GM18499 (cell line): ENCODE measurements around the gene HEXB.
"Not testable (repeated sequence)": the region's sequence is repeated elsewhere in the genome, so short reads cannot be mapped to it uniquely, and the experiment has no call there.

ENCODE experiments used
- ATAC-seq: cut with Tn5 transposase; IDR thresholded peaks from one replicate; pipeline ENCODE4 v1.9.1; 2021; ENCODE audit warnings: moderate number of reproducible peaks; ENCODE audit not compliant: insufficient read depth, unreplicated experiment

HEXB gene

DNA sequence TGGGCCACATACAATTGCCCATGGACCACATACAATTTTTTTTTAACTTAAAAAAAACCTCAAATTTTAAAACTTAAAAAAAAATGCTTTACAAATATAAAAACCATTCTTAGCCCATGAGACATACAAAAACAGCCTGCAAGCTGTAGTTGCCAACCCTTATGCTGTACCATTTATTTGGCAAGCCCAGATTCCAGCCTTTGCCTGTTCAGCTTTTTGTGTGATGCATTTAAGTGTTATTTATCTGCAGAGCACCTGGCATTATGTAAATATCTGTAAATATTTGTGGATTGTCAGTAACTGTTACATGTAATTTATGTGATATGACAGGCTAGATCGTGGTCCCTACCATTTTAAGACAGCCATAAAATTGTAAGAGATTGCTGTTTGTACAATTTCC lies 32.6 kb downstream of the HEXB start:
- no peak for ATAC-seq

DNA sequence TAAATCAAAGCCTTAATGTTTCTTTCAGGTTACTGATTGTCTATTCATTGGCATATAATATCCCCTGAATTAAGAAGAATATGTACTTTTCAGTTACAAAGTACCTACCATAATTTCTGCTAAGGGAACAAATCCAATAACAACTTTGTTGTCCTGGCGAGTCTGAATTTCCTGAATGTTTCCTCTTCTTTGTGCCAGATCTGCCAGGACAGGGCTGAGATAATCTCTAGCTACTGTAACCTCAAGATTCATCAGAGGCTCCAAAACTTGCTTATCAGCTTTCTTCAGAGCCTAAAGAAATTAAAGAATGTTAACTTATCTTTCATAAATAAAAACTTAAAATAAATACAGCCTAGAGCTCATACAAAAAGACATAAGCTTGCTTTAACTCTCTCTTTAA lies 37.2 kb downstream of the HEXB start:
- ATAC-seq = no peak

DNA sequence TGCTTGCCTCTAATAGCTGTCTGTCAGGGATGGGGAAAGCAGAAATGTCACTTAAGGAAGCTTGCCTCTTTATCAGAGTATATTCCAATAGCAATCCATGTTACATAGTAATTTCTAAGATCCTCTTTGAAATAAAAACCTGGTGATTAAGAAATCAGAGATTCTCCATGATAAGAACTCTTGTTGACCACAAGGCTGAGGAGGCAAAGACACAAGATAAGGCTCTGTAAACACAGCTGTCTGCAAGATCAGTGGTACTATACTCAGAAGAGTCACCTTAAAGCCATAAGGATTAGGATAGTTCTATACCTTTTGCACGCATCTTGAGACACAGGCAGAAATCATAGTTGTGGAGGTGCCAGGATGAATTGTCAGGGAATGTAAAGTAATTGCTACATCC lies 40.3 kb downstream of the HEXB start:
- no peak for ATAC-seq

DNA sequence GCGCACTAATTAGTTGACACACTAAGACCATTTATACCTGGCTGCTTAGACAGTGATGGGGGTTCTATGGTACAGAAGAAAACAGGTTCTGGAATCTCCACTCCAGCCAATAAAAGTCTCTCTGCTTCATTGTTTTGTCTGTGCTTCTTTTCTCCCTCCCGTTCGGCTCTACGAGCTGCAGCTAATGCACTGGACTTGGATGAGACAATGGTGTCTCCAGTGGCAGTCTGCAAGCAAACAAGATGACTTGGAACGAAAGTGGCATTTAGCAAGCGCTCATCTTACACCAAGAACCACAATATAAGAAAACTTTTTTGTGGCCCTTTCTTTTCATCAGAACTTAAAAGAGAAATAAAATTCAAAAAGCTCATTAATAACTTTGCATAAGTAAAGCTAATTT lies 51.7 kb downstream of the HEXB start:
- no peak for ATAC-seq

DNA sequence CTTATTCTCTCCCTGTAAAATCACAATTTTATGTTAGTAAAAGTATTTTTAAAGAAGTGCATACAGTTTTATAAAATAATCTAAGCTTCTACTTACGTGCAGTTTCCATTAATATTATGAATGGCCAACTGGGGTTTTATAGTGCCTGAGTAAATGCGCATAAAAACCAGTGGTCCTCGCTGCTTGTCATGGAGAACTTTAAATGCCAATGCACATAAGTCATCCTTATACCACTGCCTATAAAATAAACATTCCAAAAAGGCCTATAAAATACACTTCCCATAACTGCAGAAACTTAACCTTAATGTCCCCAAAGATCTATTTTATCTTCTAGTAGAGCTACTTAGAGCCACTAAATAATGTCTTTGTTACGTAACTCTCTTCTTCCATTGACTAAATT lies 53.4 kb downstream of the HEXB start:
- ATAC-seq = no peak

DNA sequence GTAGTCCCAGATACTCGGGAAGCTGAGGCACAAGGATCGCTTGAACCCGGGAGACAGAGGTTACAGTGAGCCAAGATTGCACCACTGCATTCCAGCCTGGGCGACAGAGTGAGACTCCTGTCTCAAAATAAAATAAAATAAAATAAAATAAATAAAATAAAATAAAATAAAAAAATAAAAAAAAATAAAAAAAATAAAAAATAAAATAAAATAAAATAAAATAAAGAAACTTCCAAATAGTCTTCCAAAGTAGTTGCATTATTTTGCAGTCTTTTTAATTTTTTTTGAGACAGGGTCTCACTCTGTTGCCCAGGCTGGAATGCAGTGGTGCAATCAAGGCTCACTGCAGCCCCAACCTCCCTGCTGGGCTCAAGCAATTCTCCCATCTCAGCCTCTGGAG lies 63.7 kb downstream of the HEXB start:
- not testable (repeated sequence) for ATAC-seq

DNA sequence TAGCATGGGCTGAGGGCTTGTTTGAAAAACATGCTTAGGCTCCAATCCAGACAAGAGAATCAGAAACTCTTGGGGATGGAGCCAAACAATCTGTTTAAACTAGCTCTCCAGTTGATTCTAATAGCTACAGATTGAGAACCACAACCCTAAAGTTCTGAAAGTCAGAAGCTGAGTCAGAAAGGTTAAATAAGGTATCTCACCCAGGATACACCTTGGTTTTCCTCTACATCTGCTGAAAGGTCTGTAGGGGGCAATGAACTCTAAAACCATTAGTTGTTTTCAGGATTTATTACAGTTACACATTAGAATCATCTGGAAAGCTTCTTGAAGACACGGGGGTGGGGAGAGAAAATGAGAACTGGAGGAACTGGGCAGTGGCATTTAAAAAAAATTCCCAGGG lies 76.2 kb downstream of the HEXB start:
- no peak for ATAC-seq

DNA sequence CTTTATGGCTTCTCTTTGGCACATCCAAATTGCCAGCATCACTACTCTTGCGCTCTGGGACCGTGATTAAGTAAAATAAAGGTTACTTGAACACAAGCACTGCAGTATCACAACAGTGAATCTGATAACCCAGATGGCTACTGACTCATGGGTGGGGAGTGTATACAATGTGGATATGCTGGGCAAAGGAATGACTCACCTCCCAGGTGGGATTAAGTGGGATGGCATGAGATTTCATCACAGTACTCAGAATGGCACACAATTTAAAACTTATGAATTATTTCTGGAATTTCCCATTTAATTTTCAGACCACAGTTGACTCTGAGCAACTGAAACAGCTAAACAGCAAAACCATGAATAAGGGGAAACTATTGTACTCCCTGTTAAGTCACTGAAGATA lies 77.6 kb downstream of the HEXB start:
- no peak for ATAC-seq

DNA sequence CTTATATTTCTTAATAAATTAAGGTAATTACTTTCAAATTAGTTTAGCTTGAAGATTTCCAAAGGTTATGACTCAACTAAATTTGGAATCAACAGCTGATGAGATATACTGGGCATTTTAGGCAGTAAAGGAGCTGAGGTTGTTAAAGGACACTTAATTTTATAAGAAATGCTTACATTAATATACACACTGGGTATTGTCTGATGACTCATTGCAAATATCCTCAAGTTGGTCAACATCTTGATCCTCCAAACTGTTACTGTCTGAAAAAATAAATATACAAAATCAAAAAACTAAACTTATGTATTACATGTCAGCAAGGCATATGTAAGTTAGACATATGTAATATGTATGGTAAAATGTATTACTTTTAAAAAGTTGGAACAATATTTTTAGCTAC lies 78.5 kb downstream of the HEXB start:
- ATAC-seq = no peak

DNA sequence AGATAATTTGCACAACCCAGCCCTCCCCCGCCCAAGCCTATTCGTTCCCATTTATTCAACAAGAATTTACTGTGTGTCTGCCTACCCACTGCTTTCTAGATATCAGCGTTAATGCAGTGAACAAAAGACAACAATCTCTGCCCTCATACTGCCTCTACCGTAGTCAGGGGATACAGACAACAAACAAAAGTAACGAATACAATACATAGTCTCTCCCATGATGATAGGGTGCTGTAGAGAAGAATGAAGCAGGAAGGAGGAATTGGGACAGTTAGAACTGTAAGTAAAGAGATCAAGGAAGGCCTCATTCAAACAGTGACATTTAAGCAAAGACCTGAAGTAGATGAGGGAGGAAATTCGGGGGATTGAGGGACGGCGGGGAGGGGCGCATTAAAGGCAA lies 80.2 kb downstream of the HEXB start:
- ATAC-seq = no peak

DNA sequence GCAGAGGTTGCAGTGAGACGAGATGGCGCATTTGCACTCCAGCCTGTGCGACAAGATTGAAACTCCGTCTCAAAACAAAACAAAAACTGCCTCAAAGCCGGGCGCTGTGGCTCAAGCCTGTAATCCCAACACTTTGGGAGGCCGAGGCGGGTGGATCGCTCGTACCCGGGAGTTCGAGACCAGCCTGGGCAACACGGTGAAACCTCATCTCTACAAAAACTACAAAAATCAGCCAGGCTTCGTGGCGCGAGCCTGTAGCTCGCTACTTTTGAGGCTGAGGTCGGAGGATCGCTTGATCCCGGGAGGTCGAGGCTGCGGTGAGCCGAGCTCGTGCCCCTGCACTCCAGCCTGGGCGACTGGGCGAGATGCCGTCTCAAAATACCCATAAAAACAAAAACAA lies 80.9 kb downstream of the HEXB start:
- no peak for ATAC-seq

DNA sequence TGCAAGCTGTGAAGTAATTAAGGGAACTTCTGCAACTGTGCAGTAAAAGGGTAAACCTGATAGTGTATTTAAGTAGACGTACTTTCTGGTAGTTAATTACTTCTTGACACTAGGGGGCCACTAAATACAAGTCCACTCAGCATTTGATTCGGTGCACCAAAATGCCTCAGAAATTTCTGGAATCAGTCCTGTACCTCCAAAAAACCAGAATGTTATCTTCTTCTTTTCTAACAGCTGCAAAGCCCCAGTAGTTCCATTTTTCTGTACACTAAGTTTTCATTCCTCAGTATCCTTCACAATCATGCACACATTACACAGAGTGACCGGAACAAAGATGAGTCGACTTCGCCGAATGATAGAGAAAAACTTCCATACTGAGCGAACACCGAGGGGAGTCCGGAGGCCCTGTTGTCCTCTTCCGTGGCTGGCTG lies 81.4 kb downstream of the HEXB start:
- ATAC-seq = peak; percentile 30

DNA sequence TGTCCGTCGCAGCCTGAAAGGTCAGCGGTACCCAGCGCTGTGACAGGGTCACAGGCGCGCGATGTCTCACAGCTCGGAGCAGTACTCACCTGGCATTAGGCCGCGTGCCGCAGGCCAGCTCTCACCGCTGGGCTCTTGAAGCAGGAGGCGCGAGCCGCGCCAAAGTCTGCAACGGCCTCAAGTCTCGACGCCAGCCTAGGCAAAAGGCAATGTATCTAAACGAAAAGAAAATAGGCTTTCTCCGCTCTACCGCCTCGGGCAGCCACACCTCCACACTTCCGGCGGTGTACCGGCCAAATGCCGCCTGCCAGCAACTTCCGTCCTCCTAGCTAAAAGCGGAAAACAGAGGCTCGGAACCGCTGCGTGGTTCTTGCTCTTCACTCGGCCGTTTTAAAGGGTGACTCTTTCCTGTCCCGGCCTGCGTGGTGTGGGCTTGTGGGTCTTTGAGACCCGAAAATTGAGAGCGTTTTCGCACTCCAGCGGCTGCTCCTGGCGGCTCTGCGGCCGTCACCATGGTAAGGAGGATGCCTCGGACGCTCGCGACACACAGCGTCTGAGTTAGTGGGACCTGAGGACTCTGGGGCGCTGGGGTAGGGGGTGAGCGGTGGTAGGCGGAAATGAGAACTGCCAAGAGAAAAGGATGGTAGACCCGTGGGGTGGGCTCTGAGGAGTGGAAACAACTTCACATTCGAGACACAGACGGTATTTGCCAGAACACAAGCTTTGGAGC lies 82.0 kb downstream of the HEXB start, which contains the start of the genes GFM2 and NSA2:
TSS of gene GFM2 (minus strand) at position 269 of the 730 bp plus-strand sequence. CDS start 3,375 bp downstream, outside the sequence.
TSS of gene NSA2 (plus strand) at position 401 of the 730 bp plus-strand sequence. CDS start at position 513, 112 bp downstream.
- ATAC-seq = peak; percentile 71

DNA sequence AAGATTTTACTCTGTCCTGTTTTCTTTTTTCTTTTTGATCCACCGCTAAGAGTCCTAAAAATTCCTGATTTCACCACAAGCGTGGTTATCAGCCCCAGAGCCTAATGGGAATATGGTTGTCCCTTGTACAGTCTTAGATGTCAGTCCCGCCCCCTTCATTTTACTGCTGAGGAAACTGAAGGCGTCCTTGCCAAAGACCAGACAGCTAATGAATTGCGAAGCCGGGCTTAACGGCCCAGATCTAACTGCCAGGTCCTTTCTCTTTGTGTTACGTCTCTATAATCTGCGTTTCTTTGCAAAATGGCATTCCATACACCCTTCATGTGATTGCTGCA lies 82.5 kb downstream of the HEXB start:
- no peak for ATAC-seq
